ENCODE data around the gene APELA.

The APELA gene

GRCh38 chr4:164876700-164877324 is at the start of gene APELA:
Gene APELA (plus strand): TSS chr4:164877178. CDS start chr4:164877332, 154 bp downstream.
- Histone ChIP-seq H3K9ac (ENCODE audit: low read depth, low read length) (peak within 1 kb of the TSS; percentile 62), H3K36me3 (ENCODE audit: control insufficient read depth, insufficient read depth, low read length) (peaks cover 17% of the 10 kb centered on the region), H3K27me3 (ENCODE audit: control insufficient read depth, insufficient read depth, low read length) (no peaks in the 10 kb centered on the region), H3K4me3 (ENCODE audit: low read depth, low read length) (peak within 1 kb of the TSS; percentile 78), H3K9me3 (ENCODE audit: control insufficient read depth, insufficient read depth, low read length) (no peaks in the 10 kb centered on the region), H3K4me1 (ENCODE audit: control insufficient read depth, insufficient read depth, low read length) (peaks cover 21% of the 10 kb centered on the region)

- no peak overlapping the region for H3K9ac ChIP-seq (ENCODE audit: low read depth, low read length)
- H3K9me3 ChIP-seq (ENCODE audit: control insufficient read depth, insufficient read depth, low read length): no peaks in the 10 kb centered on the region
- H3K4me1 ChIP-seq (ENCODE audit: control insufficient read depth, insufficient read depth, low read length): peaks cover 10% of the 10 kb centered on the region
- no peaks in the 10 kb centered on the region for H3K27me3 ChIP-seq (ENCODE audit: control insufficient read depth, insufficient read depth, low read length)
- no peak overlapping the region for H3K4me3 ChIP-seq (ENCODE audit: low read depth, low read length)
- no peaks in the 10 kb centered on the region for H3K36me3 ChIP-seq (ENCODE audit: control insufficient read depth, insufficient read depth, low read length)
Measured at GRCh38 chr4:164828955-164829354, 48.0 kb upstream of the APELA start.

- no peak overlapping the region for H3K4me3 ChIP-seq (ENCODE audit: low read depth, low read length)
- no peak overlapping the region for H3K9ac ChIP-seq (ENCODE audit: low read depth, low read length)
- H3K27me3 ChIP-seq (ENCODE audit: control insufficient read depth, insufficient read depth, low read length): no peaks in the 10 kb centered on the region
- H3K36me3 ChIP-seq (ENCODE audit: control insufficient read depth, insufficient read depth, low read length): no peaks in the 10 kb centered on the region
- H3K4me1 ChIP-seq (ENCODE audit: control insufficient read depth, insufficient read depth, low read length): peaks cover 4% of the 10 kb centered on the region
- H3K9me3 ChIP-seq (ENCODE audit: control insufficient read depth, insufficient read depth, low read length): no peaks in the 10 kb centered on the region
Measured at GRCh38 chr4:164846566-164846965, 30.4 kb upstream of the APELA start.

GRCh38 chr4:164847016-164847415 is 30.0 kb upstream of the APELA start:
- no peaks in the 10 kb centered on the region for H3K36me3 ChIP-seq (ENCODE audit: control insufficient read depth, insufficient read depth, low read length)
- no peaks in the 10 kb centered on the region for H3K9me3 ChIP-seq (ENCODE audit: control insufficient read depth, insufficient read depth, low read length)
- H3K4me1 ChIP-seq (ENCODE audit: control insufficient read depth, insufficient read depth, low read length): peaks cover 4% of the 10 kb centered on the region
- H3K27me3 ChIP-seq (ENCODE audit: control insufficient read depth, insufficient read depth, low read length): no peaks in the 10 kb centered on the region
- H3K9ac ChIP-seq (ENCODE audit: low read depth, low read length): no peak overlapping the region
- no peak overlapping the region for H3K4me3 ChIP-seq (ENCODE audit: low read depth, low read length)

- Histone ChIP-seq H3K36me3 (ENCODE audit: control insufficient read depth, insufficient read depth, low read length) (no peaks in the 10 kb centered on the region), H3K27me3 (ENCODE audit: control insufficient read depth, insufficient read depth, low read length) (no peaks in the 10 kb centered on the region), H3K9ac (ENCODE audit: low read depth, low read length) (no peak overlapping the region), H3K4me1 (ENCODE audit: control insufficient read depth, insufficient read depth, low read length) (peaks cover 4% of the 10 kb centered on the region), H3K9me3 (ENCODE audit: control insufficient read depth, insufficient read depth, low read length) (no peaks in the 10 kb centered on the region), H3K4me3 (ENCODE audit: low read depth, low read length) (no peak overlapping the region)
Measured at GRCh38 chr4:164847967-164848649, 28.9 kb upstream of the APELA start.

GRCh38 chr4:164856396-164856795 is 20.6 kb upstream of the APELA start:
- H3K9ac ChIP-seq (ENCODE audit: low read depth, low read length): no peak overlapping the region
- no peaks in the 10 kb centered on the region for H3K9me3 ChIP-seq (ENCODE audit: control insufficient read depth, insufficient read depth, low read length)
- no peaks in the 10 kb centered on the region for H3K27me3 ChIP-seq (ENCODE audit: control insufficient read depth, insufficient read depth, low read length)
- no peak overlapping the region for H3K4me3 ChIP-seq (ENCODE audit: low read depth, low read length)
- H3K4me1 ChIP-seq (ENCODE audit: control insufficient read depth, insufficient read depth, low read length): no peaks in the 10 kb centered on the region
- H3K36me3 ChIP-seq (ENCODE audit: control insufficient read depth, insufficient read depth, low read length): no peaks in the 10 kb centered on the region

- Histone ChIP-seq H3K27me3 (ENCODE audit: control insufficient read depth, insufficient read depth, low read length) (no peaks in the 10 kb centered on the region), H3K36me3 (ENCODE audit: control insufficient read depth, insufficient read depth, low read length) (no peaks in the 10 kb centered on the region), H3K9me3 (ENCODE audit: control insufficient read depth, insufficient read depth, low read length) (no peaks in the 10 kb centered on the region), H3K4me1 (ENCODE audit: control insufficient read depth, insufficient read depth, low read length) (peaks cover 22% of the 10 kb centered on the region), H3K4me3 (ENCODE audit: low read depth, low read length) (no peak overlapping the region), H3K9ac (ENCODE audit: low read depth, low read length) (no peak overlapping the region)
Measured at GRCh38 chr4:164866817-164867490, 10.0 kb upstream of the APELA start.

- H3K4me3 ChIP-seq (ENCODE audit: low read depth, low read length): no peak overlapping the region
- no peaks in the 10 kb centered on the region for H3K36me3 ChIP-seq (ENCODE audit: control insufficient read depth, insufficient read depth, low read length)
- H3K4me1 ChIP-seq (ENCODE audit: control insufficient read depth, insufficient read depth, low read length): peaks cover 23% of the 10 kb centered on the region
- no peak overlapping the region for H3K9ac ChIP-seq (ENCODE audit: low read depth, low read length)
- no peaks in the 10 kb centered on the region for H3K27me3 ChIP-seq (ENCODE audit: control insufficient read depth, insufficient read depth, low read length)
- H3K9me3 ChIP-seq (ENCODE audit: control insufficient read depth, insufficient read depth, low read length): no peaks in the 10 kb centered on the region
Measured at GRCh38 chr4:164871673-164872072, 5.3 kb upstream of the APELA start.

GRCh38 chr4:164872481-164872880 is 4.5 kb upstream of the APELA start:
- peaks cover 18% of the 10 kb centered on the region for H3K4me1 ChIP-seq (ENCODE audit: control insufficient read depth, insufficient read depth, low read length)
- H3K36me3 ChIP-seq (ENCODE audit: control insufficient read depth, insufficient read depth, low read length): no peaks in the 10 kb centered on the region
- H3K4me3 ChIP-seq (ENCODE audit: low read depth, low read length): no peak overlapping the region
- no peaks in the 10 kb centered on the region for H3K27me3 ChIP-seq (ENCODE audit: control insufficient read depth, insufficient read depth, low read length)
- H3K9ac ChIP-seq (ENCODE audit: low read depth, low read length): no peak overlapping the region
- no peaks in the 10 kb centered on the region for H3K9me3 ChIP-seq (ENCODE audit: control insufficient read depth, insufficient read depth, low read length)

- Histone ChIP-seq H3K27me3 (ENCODE audit: control insufficient read depth, insufficient read depth, low read length) (no peaks in the 10 kb centered on the region), H3K36me3 (ENCODE audit: control insufficient read depth, insufficient read depth, low read length) (peaks cover 11% of the 10 kb centered on the region), H3K9me3 (ENCODE audit: control insufficient read depth, insufficient read depth, low read length) (no peaks in the 10 kb centered on the region), H3K4me1 (ENCODE audit: control insufficient read depth, insufficient read depth, low read length) (peaks cover 12% of the 10 kb centered on the region), H3K9ac (ENCODE audit: low read depth, low read length) (no peak overlapping the region), H3K4me3 (ENCODE audit: low read depth, low read length) (no peak overlapping the region)
Measured at GRCh38 chr4:164874789-164875188, 2.2 kb upstream of the APELA start.

GRCh38 chr4:164880489-164881262 is 3.7 kb downstream of the APELA start:
- no peaks in the 10 kb centered on the region for H3K9me3 ChIP-seq (ENCODE audit: control insufficient read depth, insufficient read depth, low read length)
- H3K36me3 ChIP-seq (ENCODE audit: control insufficient read depth, insufficient read depth, low read length): peaks cover 30% of the 10 kb centered on the region
- H3K4me3 ChIP-seq (ENCODE audit: low read depth, low read length): peak overlapping the region; percentile 78
- H3K27me3 ChIP-seq (ENCODE audit: control insufficient read depth, insufficient read depth, low read length): no peaks in the 10 kb centered on the region
- peak overlapping the region; percentile 71 for H3K9ac ChIP-seq (ENCODE audit: low read depth, low read length)
- H3K4me1 ChIP-seq (ENCODE audit: control insufficient read depth, insufficient read depth, low read length): peaks cover 15% of the 10 kb centered on the region
